GM18502 (cell line): ENCODE data around the gene RSF1.
"Not testable (repeated sequence)": the region's sequence is repeated elsewhere in the genome, so short reads cannot be mapped to it uniquely, and the experiment has no call there.

Source experiments
- ATAC-seq: cut with Tn5 transposase; IDR thresholded peaks from one replicate; pipeline ENCODE4 v1.9.1; 2021; ENCODE audit warnings: mild to moderate bottlenecking; ENCODE audit not compliant: unreplicated experiment, poor library complexity

Gene RSF1

DNA sequence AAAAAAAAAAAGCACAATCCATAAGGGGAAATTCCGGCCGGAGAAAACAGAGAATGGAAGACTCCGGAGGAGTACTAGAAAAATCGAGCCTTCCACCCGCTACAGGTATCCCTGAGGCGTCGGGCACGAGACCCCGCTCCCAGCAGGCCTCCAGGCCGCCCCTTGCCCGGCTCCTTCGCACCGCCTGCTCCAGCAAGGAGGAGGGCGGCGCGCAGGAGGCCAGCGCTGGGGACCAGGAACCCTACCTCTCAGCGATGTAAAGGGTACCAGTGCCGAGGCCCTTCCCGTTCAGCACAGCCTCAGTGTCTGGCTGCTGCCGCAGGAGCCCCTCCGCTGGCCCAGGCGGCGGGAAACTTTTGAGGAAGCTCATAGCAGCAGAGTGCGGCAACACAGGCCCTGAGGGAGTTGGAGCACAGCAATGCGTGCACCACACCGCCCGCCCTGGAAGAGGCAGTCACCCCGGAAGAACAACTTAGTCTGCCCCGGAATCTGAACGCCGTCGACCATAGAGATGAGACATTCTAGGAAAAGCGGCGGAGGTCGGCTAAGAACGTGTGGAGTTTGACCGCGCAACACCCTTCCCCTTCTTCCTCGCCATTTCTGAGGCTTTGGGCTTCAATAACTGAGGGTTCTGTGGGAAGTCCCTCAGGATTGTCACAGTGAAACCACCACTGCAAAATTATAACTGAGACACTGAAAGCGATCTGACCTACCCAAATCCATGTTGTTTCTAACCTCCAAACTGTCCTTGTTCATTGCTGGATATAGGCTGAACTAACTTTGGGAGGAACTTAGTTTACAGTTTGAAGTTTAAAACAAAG is 183.0 kb downstream of the RSF1 start, which contains the start of gene CLNS1A:
CLNS1A (minus strand) TSS at position 450 of the 821 bp plus-strand sequence; CDS start at position 370, 80 bp downstream.
- peak; percentile 95 for ATAC-seq

DNA sequence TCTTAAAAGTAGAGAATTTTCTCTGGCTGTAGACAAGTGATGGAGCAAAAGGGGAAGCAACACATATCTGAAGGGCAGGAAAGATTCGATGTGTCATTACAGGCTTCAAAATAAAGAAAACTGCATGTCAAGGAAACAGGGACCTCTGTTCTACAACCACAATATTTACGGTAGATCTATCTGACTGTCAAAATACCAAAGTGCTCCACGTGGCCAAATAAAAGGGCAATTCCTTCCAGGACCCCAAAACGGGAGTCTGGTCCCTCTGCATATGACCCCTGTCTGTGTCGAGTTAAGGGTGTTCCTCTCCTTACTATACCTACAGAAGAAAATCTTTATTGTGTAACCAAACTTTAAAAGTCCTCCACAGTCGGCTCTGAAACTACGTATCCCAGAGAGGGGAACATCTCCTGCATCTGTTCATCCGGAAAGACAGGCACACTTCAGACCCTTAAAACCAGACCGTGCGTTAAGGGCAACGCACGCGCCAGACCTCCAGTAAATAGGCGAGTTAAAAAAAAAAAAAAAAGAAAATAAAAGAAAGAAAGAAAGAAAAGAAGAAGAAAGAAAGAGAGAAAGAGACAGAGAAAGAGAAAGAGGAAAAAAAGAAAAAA is 183.7 kb downstream of the RSF1 start:
- ATAC-seq: no peak

DNA sequence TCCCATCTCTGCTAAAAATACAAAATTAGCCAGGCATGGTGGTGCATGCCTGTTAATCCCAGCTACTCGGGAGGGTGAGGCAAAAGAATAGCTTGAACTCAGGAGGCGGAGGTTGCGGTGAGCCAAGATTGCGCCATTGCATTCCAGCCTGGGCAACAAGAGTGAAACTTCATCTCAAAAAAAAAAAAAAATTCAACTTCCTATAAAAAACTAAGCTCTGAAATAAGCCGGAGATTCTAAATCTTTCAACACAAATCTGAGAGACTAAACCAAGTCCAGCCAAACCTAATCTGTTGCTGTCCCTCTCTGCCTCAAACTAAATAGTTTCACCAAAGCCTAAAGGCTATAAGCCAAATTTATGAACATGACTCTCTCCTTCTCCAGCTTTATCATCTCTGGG is 186.6 kb downstream of the RSF1 start:
- ATAC-seq: not testable (repeated sequence)

- ATAC-seq: no peak
Observed at GRCh38 chr11:77630157-77630710, 190.3 kb downstream of the RSF1 start.

DNA sequence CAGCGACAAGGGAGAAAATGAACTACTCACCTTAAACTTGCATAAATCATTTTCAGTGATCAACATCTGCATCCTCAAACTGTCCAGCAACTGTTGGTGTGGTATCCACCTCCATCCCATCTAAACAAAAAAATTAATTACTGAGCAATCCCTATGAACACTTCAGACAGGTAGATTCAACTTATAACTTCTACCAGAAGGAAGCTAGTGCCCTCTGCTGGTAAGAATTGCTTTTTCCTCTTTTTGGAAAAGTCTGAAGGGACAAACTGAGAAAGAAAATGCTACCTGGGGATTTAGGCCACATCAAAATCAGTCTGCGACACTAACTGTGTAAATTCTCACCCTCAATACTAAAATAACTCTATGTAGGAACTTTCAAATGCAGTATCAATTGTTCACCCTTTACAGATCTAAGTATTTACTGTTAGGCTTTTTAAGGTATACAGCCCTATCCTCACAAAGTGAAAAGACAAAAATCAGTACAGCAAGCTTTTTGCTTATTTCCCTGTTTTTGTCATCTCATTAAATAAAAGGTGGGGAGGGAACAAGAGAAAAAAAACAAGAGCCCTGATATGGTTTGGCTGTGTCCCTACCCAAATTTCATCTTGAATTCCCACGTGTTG is 200.8 kb downstream of the RSF1 start:
- ATAC-seq: no peak

DNA sequence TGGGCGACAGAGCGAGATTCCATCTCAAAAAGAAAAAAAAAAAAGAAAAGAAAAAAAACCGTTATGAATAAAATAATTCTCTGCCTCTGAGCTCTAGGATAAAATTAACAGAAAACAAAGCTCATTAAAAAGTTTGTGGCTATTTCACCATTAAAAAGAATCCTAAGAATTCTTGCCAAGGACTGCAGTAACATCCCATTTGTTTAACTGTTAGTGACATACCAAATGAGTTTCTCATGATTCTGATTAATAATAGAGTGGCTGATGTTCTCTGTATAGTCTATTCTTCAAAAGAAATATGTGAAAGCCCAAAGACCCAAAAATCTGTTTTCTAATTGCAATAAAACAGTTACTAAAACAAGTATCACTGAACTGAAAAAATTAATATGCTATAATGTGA is 202.6 kb downstream of the RSF1 start:
- no peak for ATAC-seq

DNA sequence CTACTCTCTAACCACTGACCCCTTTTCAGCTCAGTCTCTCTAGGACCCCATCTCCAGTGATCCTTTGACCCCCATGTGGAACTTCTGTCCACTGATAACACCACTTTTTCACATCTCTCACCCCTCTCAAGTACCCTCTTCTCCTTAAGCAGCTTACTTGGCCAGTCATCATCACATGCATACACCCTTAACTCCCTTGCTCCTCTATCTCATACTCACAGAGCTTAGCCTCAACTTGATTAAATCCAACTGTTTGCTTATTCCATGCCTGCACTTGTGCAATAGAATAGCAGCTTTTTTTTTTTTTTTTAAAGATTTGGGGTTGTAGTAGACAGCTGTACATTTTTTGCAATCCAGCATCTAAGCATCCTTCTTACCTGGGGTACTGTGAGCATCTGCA is 208.6 kb downstream of the RSF1 start:
- no peak for ATAC-seq
